ENCODE data around the gene RBM23.

- TF ChIP-seq, protein P1, sequence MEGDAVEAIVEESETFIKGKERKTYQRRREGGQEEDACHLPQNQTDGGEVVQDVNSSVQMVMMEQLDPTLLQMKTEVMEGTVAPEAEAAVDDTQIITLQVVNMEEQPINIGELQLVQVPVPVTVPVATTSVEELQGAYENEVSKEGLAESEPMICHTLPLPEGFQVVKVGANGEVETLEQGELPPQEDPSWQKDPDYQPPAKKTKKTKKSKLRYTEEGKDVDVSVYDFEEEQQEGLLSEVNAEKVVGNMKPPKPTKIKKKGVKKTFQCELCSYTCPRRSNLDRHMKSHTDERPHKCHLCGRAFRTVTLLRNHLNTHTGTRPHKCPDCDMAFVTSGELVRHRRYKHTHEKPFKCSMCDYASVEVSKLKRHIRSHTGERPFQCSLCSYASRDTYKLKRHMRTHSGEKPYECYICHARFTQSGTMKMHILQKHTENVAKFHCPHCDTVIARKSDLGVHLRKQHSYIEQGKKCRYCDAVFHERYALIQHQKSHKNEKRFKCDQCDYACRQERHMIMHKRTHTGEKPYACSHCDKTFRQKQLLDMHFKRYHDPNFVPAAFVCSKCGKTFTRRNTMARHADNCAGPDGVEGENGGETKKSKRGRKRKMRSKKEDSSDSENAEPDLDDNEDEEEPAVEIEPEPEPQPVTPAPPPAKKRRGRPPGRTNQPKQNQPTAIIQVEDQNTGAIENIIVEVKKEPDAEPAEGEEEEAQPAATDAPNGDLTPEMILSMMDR (IDR thresholded peaks at IDR 0.05; ENCODE audit: extremely low read depth in 1 of 2, insufficient read depth in 1 of 2, low read depth in 1 of 2, low read length in 2 of 2): no peak
- TF ChIP-seq JUN (IDR thresholded peaks at IDR 0.05; ENCODE audit: borderline replicate concordance, insufficient read depth, insufficient read length, low read depth) (no peak), POLR2AphosphoS5 (IDR thresholded peaks at IDR 0.05; ENCODE audit: insufficient read depth, low read depth, low read length) (no peak), EZH2 (IDR thresholded peaks at IDR 0.05; ENCODE audit: borderline replicate concordance, low read depth, low read length, severe bottlenecking) (no peak), POLR2A (IDR thresholded peaks at IDR 0.05; ENCODE audit: low read depth, low read length) (no peak), MAX (IDR thresholded peaks at IDR 0.05; ENCODE audit: insufficient read depth, insufficient read length) (no peak), MYC (IDR thresholded peaks at IDR 0.05; ENCODE audit: low read depth, low read length) (no peak), GATA2 (IDR thresholded peaks at IDR 0.05; ENCODE audit: insufficient read depth, insufficient read length, low read depth, low read length) (no peak)
These were observed 34.0 kb downstream of the RBM23 start for GRCh38 chr14:22884738-22885523.

All from endothelial cell of umbilical vein (primary cell).